Upper lobe of left lung (tissue), 6 donors: ENCODE results near the gene LYRM2. TPM values are rescaled to one million over a fixed set of nuclear protein-coding genes. Genes with fewer than 3 reads are reported as not detected.

Experiments used
- ATAC-seq, 2 donors: fragments of 200-7000 bp; cut with Tn5 transposase; one replicate each; pipeline ENCODE4 v1.9.1; 2022; ENCODE audit warnings: mild to moderate bottlenecking in 2 of 2, moderate library complexity in 2 of 2; ENCODE audit not compliant: low FRiP score in 2 of 2
- DNase-seq, 2 donors: peaks; one replicate each; pipeline ENCODE4 v3.0.0-alpha.2; 2019 to 2020
- H3K27ac ChIP-seq, 4 donors: fragments of 200-600 bp; sonication (generic); one replicate each; pipeline ENCODE4 v1.5.1; 2016 to 2019
- H3K27me3 ChIP-seq, 4 donors: fragments of 200-600 bp; sonication (generic); one replicate each; pipeline ENCODE4 v1.5.1; 2017 to 2019
- H3K36me3 ChIP-seq, 4 donors: fragments of 200-600 bp; sonication (generic); one replicate each; pipeline ENCODE4 v1.5.1; 2016 to 2019
- H3K4me1 ChIP-seq, 4 donors: fragments of 200-600 bp; sonication (generic); one replicate each; pipeline ENCODE4 v1.5.1; 2018 to 2019
- H3K4me3 ChIP-seq, 4 donors: fragments of 200-600 bp; sonication (generic); one replicate each; pipeline ENCODE4 v1.5.1; 2017 to 2019; ENCODE audit warnings: mild to moderate bottlenecking in 2 of 4, moderate library complexity in 1 of 4
- H3K9me3 ChIP-seq, 4 donors: fragments of 200-600 bp; sonication (generic); one replicate each; pipeline ENCODE4 v1.5.1; 2018 to 2019
- EP300 ChIP-seq, 4 donors: sonication (generic); formaldehyde crosslinking; IDR thresholded peaks; one replicate each; pipeline ENCODE4 v1.5.1; 2017; ENCODE audit warnings: antibody characterized with exemption in 4 of 4, control low read depth in 2 of 4
- POLR2A ChIP-seq, 4 donors: fragments of 450-650 bp; IDR thresholded peaks; one replicate each; pipeline ENCODE4 v1.5.1; 2016 to 2017; ENCODE audit warnings: antibody characterized with exemption in 4 of 4, mild to moderate bottlenecking in 2 of 4
- POLR2AphosphoS5 ChIP-seq, 2 donors: sonication (generic); formaldehyde crosslinking; IDR thresholded peaks; one replicate each; pipeline ENCODE4 v1.5.1; 2017; ENCODE audit warnings: antibody characterized with exemption in 2 of 2
- WGBS, 2 donors: methylation state at CpG; one replicate each; pipeline ENCODE4 v1.1.5; 2017 to 2018; 5-methylcytosine and 5-hydroxymethylcytosine counted together
- total RNA-seq, 6 donors: library from RNA; depleted of rRNA in 4 of 6; stranded (reverse); fragments of >200 nt in 4 of 6; gene quantifications; one replicate each; pipeline versions ENCODE4 v1.1.0 to v1.2.1, GENCODE V29; 2016 to 2021
- TF ChIP-seq, protein P1 (sequence below), 6 experiments: fragments of 450-650 bp in 4 of 6; fragments of 200-600 bp in 2 of 6; sonication (generic) in 2 of 6; IDR thresholded peaks; one replicate each; pipeline ENCODE4 v1.5.1; 2016 to 2019; ENCODE audit warnings: antibody characterized with exemption in 6 of 6
- donor health status: DM: no; HTN: no; CAD: no; lungs with moderate emphysema.
- donor health status: DM: no; HTN: yes; CAD: no; lungs with severe emphysema.

LYRM2 gene
- total RNA-seq, 6 donors from 2014 or later, result 7.3 to 32.4 (median 22.2) TPM

- ATAC-seq (no peak), DNase-seq (no peak)
- peaks cover 24 to 98% (median 75%) of the 10 kb centered on the region in 4 donors for H3K36me3 ChIP-seq
- TF ChIP-seq POLR2AphosphoS5 (IDR thresholded peaks at IDR 0.05) (no peak), EP300 (IDR thresholded peaks at IDR 0.05) (no peak), POLR2A (IDR thresholded peaks at IDR 0.05) (no peak)
- TF ChIP-seq, protein P1, sequence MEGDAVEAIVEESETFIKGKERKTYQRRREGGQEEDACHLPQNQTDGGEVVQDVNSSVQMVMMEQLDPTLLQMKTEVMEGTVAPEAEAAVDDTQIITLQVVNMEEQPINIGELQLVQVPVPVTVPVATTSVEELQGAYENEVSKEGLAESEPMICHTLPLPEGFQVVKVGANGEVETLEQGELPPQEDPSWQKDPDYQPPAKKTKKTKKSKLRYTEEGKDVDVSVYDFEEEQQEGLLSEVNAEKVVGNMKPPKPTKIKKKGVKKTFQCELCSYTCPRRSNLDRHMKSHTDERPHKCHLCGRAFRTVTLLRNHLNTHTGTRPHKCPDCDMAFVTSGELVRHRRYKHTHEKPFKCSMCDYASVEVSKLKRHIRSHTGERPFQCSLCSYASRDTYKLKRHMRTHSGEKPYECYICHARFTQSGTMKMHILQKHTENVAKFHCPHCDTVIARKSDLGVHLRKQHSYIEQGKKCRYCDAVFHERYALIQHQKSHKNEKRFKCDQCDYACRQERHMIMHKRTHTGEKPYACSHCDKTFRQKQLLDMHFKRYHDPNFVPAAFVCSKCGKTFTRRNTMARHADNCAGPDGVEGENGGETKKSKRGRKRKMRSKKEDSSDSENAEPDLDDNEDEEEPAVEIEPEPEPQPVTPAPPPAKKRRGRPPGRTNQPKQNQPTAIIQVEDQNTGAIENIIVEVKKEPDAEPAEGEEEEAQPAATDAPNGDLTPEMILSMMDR (IDR thresholded peaks at IDR 0.05), result no peak
- H3K27me3 ChIP-seq, result no peaks in the 10 kb centered on the region
- no peak overlapping the region for H3K4me3 ChIP-seq
- H3K9me3 ChIP-seq, result no peaks in the 10 kb centered on the region
- no peaks in the 10 kb centered on the region for H3K4me1 ChIP-seq
- WGBS, 2 donors, result 93 to 97% methylated on average over 10 of the region's 10 CpGs
- H3K27ac ChIP-seq, result no peak overlapping the region
Measured at GRCh38 chr6:89681983-89682564, 43.5 kb upstream of the LYRM2 start.

DNA sequence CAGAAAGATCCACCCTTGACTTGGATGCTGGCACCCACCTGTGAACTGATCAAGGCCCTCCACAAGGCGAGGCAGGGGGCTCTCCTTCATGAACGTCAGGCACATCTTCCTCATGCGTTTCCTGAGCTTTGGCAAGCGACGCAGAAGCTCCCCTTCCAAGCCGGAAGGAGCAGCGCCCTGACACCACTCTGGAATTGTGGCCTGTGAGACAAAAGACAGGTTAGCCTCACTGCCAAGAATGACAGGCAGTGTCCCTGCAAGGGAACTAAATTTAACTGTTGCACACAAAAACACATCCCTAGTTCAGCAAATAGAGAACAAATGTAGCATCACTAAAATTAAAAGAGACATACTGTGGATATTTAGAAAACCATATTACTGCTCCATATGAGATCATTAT lies 42.0 kb upstream of the LYRM2 start:
- no peak for DNase-seq
- WGBS, 2 donors, result 89 to 98% methylated on average over 6 to 7 of the region's 7 CpGs
- Histone ChIP-seq H3K9me3 (no peaks in the 10 kb centered on the region), H3K36me3 (peaks cover 25 to 98% (median 74%) of the 10 kb centered on the region in 4 donors), H3K27ac (no peak overlapping the region), H3K27me3 (no peaks in the 10 kb centered on the region), H3K4me3 (no peak overlapping the region), H3K4me1 (no peaks in the 10 kb centered on the region)
- ATAC-seq, result no peak
- TF ChIP-seq, protein P1 (IDR thresholded peaks at IDR 0.05), result no peak
- TF ChIP-seq POLR2A (IDR thresholded peaks at IDR 0.05) (no peak), POLR2AphosphoS5 (IDR thresholded peaks at IDR 0.05) (no peak), EP300 (IDR thresholded peaks at IDR 0.05) (no peak)

- no peaks in the 10 kb centered on the region for H3K4me1 ChIP-seq
- TF ChIP-seq EP300 (IDR thresholded peaks at IDR 0.05) (no peak), POLR2AphosphoS5 (IDR thresholded peaks at IDR 0.05) (no peak), POLR2A (IDR thresholded peaks at IDR 0.05) (no peak)
- TF ChIP-seq, protein P1 (IDR thresholded peaks at IDR 0.05), result no peak
- DNase-seq, result no peak
- WGBS, 2 donors, result 81 to 82% methylated on average over 2 of the region's 2 CpGs
- H3K4me3 ChIP-seq, result no peak overlapping the region
- H3K36me3 ChIP-seq, result peaks cover 29 to 98% (median 74%) of the 10 kb centered on the region in 4 donors
- H3K27ac ChIP-seq, result no peak overlapping the region
- H3K9me3 ChIP-seq, result no peaks in the 10 kb centered on the region
- no peaks in the 10 kb centered on the region for H3K27me3 ChIP-seq
- ATAC-seq, result no peak
Measured at GRCh38 chr6:89680150-89680549, 41.6 kb upstream of the LYRM2 start.

DNA sequence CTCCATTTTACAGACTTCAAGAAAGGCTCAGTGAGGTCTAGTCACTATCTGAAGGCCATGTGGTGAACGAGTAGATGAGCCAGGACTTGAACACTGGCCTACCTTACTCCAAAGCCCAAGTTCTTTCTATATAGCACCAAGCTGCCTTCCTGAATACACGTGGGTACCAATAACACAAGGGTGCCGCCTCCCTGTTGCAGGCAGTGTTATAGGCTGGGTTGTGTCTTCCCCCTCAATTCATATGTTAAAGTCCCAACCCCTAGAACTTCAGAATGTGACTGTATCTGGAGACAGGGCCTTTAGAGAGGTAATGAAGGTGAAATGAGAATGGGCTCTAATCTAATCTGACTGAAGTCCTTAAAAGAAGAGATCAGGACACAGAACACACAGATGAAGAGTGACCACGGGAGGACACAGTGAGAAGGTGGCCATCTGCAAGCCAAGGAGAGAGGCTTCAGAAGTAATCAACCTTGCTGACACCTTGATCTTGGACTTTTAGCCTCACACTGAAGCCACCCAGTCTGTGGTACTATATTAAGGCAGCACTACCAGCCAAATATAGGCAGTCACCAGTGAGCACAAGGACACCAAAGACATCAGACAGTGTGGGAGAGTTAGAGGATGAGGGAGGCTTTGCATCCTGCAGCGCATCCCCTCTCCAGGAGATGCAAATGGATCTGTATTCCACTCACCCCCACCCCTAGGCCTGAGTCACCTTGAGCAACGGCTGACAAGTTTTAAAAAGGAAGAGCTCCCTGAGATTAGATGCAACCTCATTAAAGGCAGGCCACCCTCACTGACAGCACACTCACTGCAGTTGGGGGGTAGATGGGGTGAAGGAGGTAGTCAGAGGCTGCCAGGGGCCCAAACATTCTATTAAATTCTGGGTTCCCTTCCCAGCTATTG lies 40.9 kb upstream of the LYRM2 start:
- Histone ChIP-seq H3K4me3 (no peak overlapping the region), H3K4me1 (no peaks in the 10 kb centered on the region), H3K27ac (no peak overlapping the region), H3K36me3 (peaks cover 35 to 98% (median 75%) of the 10 kb centered on the region in 4 donors), H3K9me3 (no peaks in the 10 kb centered on the region), H3K27me3 (no peaks in the 10 kb centered on the region)
- no peak for TF ChIP-seq POLR2AphosphoS5 (IDR thresholded peaks at IDR 0.05)
- TF ChIP-seq, protein P1 (IDR thresholded peaks at IDR 0.05), result no peak
- TF ChIP-seq POLR2A (IDR thresholded peaks at IDR 0.05), result no peak
- no peak for TF ChIP-seq EP300 (IDR thresholded peaks at IDR 0.05)
- peak in 1 of 2 donors; percentile 11 for ATAC-seq
- DNase-seq, result no peak
- WGBS, 2 donors, result 75 to 85% methylated on average over 5 to 6 of the region's 6 CpGs
